ENCODE results near the gene PGPEP1. TPM values are rescaled to one million over a fixed set of nuclear protein-coding genes. Genes with fewer than 3 reads are reported as not detected.

Gene PGPEP1
- total RNA-seq, 5 donors from 2014 or later (not counting 1 experiment from before 2014, with no cell fraction given): 35.7 to 52.6 (median 45.1) TPM

- Histone ChIP-seq H3K36me3 (ENCODE audit: control insufficient read depth in 2 of 2, extremely low read depth in 1 of 2, insufficient read depth in 1 of 2, low read length in 1 of 2) (peaks cover 9 to 55% of the 10 kb centered on the region in 2 donors), H3K27ac (ENCODE audit: low read length) (no peak overlapping the region), H3K4me1 (ENCODE audit: control insufficient read depth in 1 of 2, extremely low read depth in 1 of 2, insufficient read depth in 2 of 2, low read length in 2 of 2) (peaks cover 15 to 60% of the 10 kb centered on the region in 2 experiments), H3K4me3 (ENCODE audit: control insufficient read depth in 1 of 2, extremely low read depth in 1 of 2, low read length in 1 of 2) (no peak overlapping the region), H3K27me3 (replicated peaks in 1 of 2; ENCODE audit: control insufficient read depth in 2 of 2, extremely low read depth in 1 of 2, insufficient read depth in 2 of 2, low read length in 1 of 2) (no peaks in the 10 kb centered on the region), H3K9me3 (no peaks in the 10 kb centered on the region)
- DNase-seq (no peak), ATAC-seq (replicated peaks in 1 of 4) (no peak)
- 91% methylated on average over 17 of the region's 23 CpGs for WGBS (ENCODE audit: insufficient coverage)
- POLR2A ChIA-PET: no interaction called here
- Mint-ChIP-seq H3K9me3 (no peaks in the 10 kb centered on the region), H3K4me3 (no peak overlapping the region), H3K27ac (peak overlapping the region; percentile 39 to 46), H3K36me3 (peaks cover 9% of the 10 kb centered on the region), H3K4me1 (peaks cover 22 to 38% (median 26%) of the 10 kb centered on the region in 3 donors), H3K27me3 (no peaks in the 10 kb centered on the region)
- CTCF ChIA-PET: no interaction called here
Measured at GRCh38 chr19:18310118-18310909, 30.1 kb upstream of the PGPEP1 start.

GRCh38 chr19:18310966-18311365 lies 29.4 kb upstream of the PGPEP1 start:
- Mint-ChIP-seq H3K27ac (peak overlapping the region; percentile 39 to 46), H3K4me1 (peaks cover 20 to 37% (median 23%) of the 10 kb centered on the region in 3 donors), H3K36me3 (peaks cover 12% of the 10 kb centered on the region), H3K4me3 (no peak overlapping the region), H3K27me3 (no peaks in the 10 kb centered on the region), H3K9me3 (no peaks in the 10 kb centered on the region)
- WGBS (ENCODE audit: insufficient coverage): 78% methylated on average over 8 of the region's 13 CpGs
- no peak for ATAC-seq (replicated peaks in 1 of 4)
- DNase-seq: no peak
- CTCF ChIA-PET: no interaction called here
- peaks cover 12 to 58% of the 10 kb centered on the region in 2 donors for H3K36me3 ChIP-seq (ENCODE audit: control insufficient read depth in 2 of 2, extremely low read depth in 1 of 2, insufficient read depth in 1 of 2, low read length in 1 of 2)
- POLR2A ChIA-PET: no interaction called here
- H3K9me3 ChIP-seq: no peaks in the 10 kb centered on the region
- H3K27ac ChIP-seq (ENCODE audit: low read length): no peak overlapping the region
- H3K27me3 ChIP-seq (replicated peaks in 1 of 2; ENCODE audit: control insufficient read depth in 2 of 2, extremely low read depth in 1 of 2, insufficient read depth in 2 of 2, low read length in 1 of 2): no peaks in the 10 kb centered on the region
- H3K4me1 ChIP-seq (ENCODE audit: control insufficient read depth in 1 of 2, extremely low read depth in 1 of 2, insufficient read depth in 2 of 2, low read length in 2 of 2): peaks cover 9 to 54% of the 10 kb centered on the region in 2 experiments
- H3K4me3 ChIP-seq (ENCODE audit: control insufficient read depth in 1 of 2, extremely low read depth in 1 of 2, low read length in 1 of 2): no peak overlapping the region

GRCh38 chr19:18311502-18312091 lies 28.8 kb upstream of the PGPEP1 start:
- Mint-ChIP-seq H3K4me3 (no peak overlapping the region), H3K9me3 (no peaks in the 10 kb centered on the region), H3K4me1 (peaks cover 15 to 34% (median 16%) of the 10 kb centered on the region in 3 donors), H3K27me3 (no peaks in the 10 kb centered on the region), H3K27ac (no peak overlapping the region), H3K36me3 (peaks cover 12% of the 10 kb centered on the region)
- Histone ChIP-seq H3K4me3 (ENCODE audit: control insufficient read depth in 1 of 2, extremely low read depth in 1 of 2, low read length in 1 of 2) (no peak overlapping the region), H3K36me3 (ENCODE audit: control insufficient read depth in 2 of 2, extremely low read depth in 1 of 2, insufficient read depth in 1 of 2, low read length in 1 of 2) (peaks cover 12 to 52% of the 10 kb centered on the region in 2 donors), H3K4me1 (ENCODE audit: control insufficient read depth in 1 of 2, extremely low read depth in 1 of 2, insufficient read depth in 2 of 2, low read length in 2 of 2) (peaks cover 3 to 50% of the 10 kb centered on the region in 2 experiments), H3K27ac (ENCODE audit: low read length) (no peak overlapping the region), H3K27me3 (replicated peaks in 1 of 2; ENCODE audit: control insufficient read depth in 2 of 2, extremely low read depth in 1 of 2, insufficient read depth in 2 of 2, low read length in 1 of 2) (no peaks in the 10 kb centered on the region), H3K9me3 (no peaks in the 10 kb centered on the region)
- no peak for ATAC-seq (replicated peaks in 1 of 4)
- ChIA-PET CTCF (no interaction called here), POLR2A (no interaction called here)
- DNase-seq: no peak
- 90% methylated on average over 11 of the region's 22 CpGs for WGBS (ENCODE audit: insufficient coverage)

GRCh38 chr19:18312092-18312534 lies 28.3 kb upstream of the PGPEP1 start:
- peaks cover 12 to 51% of the 10 kb centered on the region in 2 donors for H3K36me3 ChIP-seq (ENCODE audit: control insufficient read depth in 2 of 2, extremely low read depth in 1 of 2, insufficient read depth in 1 of 2, low read length in 1 of 2)
- WGBS (ENCODE audit: insufficient coverage): over 99% methylated on average over 9 of the region's 11 CpGs
- no peaks in the 10 kb centered on the region for H3K27me3 ChIP-seq (replicated peaks in 1 of 2; ENCODE audit: control insufficient read depth in 2 of 2, extremely low read depth in 1 of 2, insufficient read depth in 2 of 2, low read length in 1 of 2)
- H3K27ac ChIP-seq (ENCODE audit: low read length): no peak overlapping the region
- H3K9me3 Mint-ChIP-seq: no peaks in the 10 kb centered on the region
- no peaks in the 10 kb centered on the region for H3K9me3 ChIP-seq
- ChIA-PET POLR2A (no interaction called here), CTCF (no interaction called here)
- H3K4me1 Mint-ChIP-seq: peaks cover 11 to 29% (median 11%) of the 10 kb centered on the region in 3 donors
- no peak for DNase-seq
- H3K4me3 Mint-ChIP-seq: no peak overlapping the region
- H3K36me3 Mint-ChIP-seq: peaks cover 10% of the 10 kb centered on the region
- H3K4me1 ChIP-seq (ENCODE audit: control insufficient read depth in 1 of 2, extremely low read depth in 1 of 2, insufficient read depth in 2 of 2, low read length in 2 of 2): peaks cover 2 to 50% of the 10 kb centered on the region in 2 experiments
- ATAC-seq (replicated peaks in 1 of 4): no peak
- H3K27me3 Mint-ChIP-seq: no peaks in the 10 kb centered on the region
- no peak overlapping the region for H3K27ac Mint-ChIP-seq
- no peak overlapping the region for H3K4me3 ChIP-seq (ENCODE audit: control insufficient read depth in 1 of 2, extremely low read depth in 1 of 2, low read length in 1 of 2)

- WGBS (ENCODE audit: insufficient coverage): no CpG with 5 or more reads among the region's 3 CpGs
- no peak overlapping the region for H3K27ac ChIP-seq (ENCODE audit: low read length)
- no peaks in the 10 kb centered on the region for H3K27me3 Mint-ChIP-seq
- H3K4me1 ChIP-seq (ENCODE audit: control insufficient read depth in 1 of 2, extremely low read depth in 1 of 2, insufficient read depth in 2 of 2, low read length in 2 of 2): peaks cover 6 to 50% of the 10 kb centered on the region in 2 experiments
- H3K27ac Mint-ChIP-seq: no peak overlapping the region
- no peak overlapping the region for H3K4me3 ChIP-seq (ENCODE audit: control insufficient read depth in 1 of 2, extremely low read depth in 1 of 2, low read length in 1 of 2)
- no peak for DNase-seq
- ChIA-PET POLR2A (interaction anchor here in 1 of 2 donors (0.6 kb wide), 1 partner anchor 220 kb away, joined by 3 read pairs; no protein-coding TSS in a partner anchor), CTCF (no interaction called here)
- no peaks in the 10 kb centered on the region for H3K9me3 Mint-ChIP-seq
- no peaks in the 10 kb centered on the region for H3K9me3 ChIP-seq
- peaks cover 12 to 40% of the 10 kb centered on the region in 2 donors for H3K36me3 ChIP-seq (ENCODE audit: control insufficient read depth in 2 of 2, extremely low read depth in 1 of 2, insufficient read depth in 1 of 2, low read length in 1 of 2)
- peaks cover 9% of the 10 kb centered on the region for H3K36me3 Mint-ChIP-seq
- no peak overlapping the region for H3K4me3 Mint-ChIP-seq
- ATAC-seq (replicated peaks in 1 of 4): no peak
- H3K27me3 ChIP-seq (replicated peaks in 1 of 2; ENCODE audit: control insufficient read depth in 2 of 2, extremely low read depth in 1 of 2, insufficient read depth in 2 of 2, low read length in 1 of 2): no peaks in the 10 kb centered on the region
- peaks cover 15 to 32% (median 18%) of the 10 kb centered on the region in 3 donors for H3K4me1 Mint-ChIP-seq
Measured at GRCh38 chr19:18313398-18313797, 27.0 kb upstream of the PGPEP1 start.

GRCh38 chr19:18317961-18318800 lies 22.2 kb upstream of the PGPEP1 start:
- peak overlapping the region; percentile 15 to 52 for H3K4me3 ChIP-seq (ENCODE audit: control insufficient read depth in 1 of 2, extremely low read depth in 1 of 2, low read length in 1 of 2)
- H3K27ac ChIP-seq (ENCODE audit: low read length): peak overlapping the region; percentile 91
- Mint-ChIP-seq H3K36me3 (peaks cover 6% of the 10 kb centered on the region), H3K4me3 (peak overlapping the region; percentile 62 to 86 (median 64)), H3K9me3 (no peaks in the 10 kb centered on the region), H3K27me3 (no peaks in the 10 kb centered on the region), H3K27ac (peak overlapping the region; percentile 95), H3K4me1 (peaks cover 55 to 60% (median 57%) of the 10 kb centered on the region in 3 donors)
- peaks cover 28 to 65% of the 10 kb centered on the region in 2 experiments for H3K4me1 ChIP-seq (ENCODE audit: control insufficient read depth in 1 of 2, extremely low read depth in 1 of 2, insufficient read depth in 2 of 2, low read length in 2 of 2)
- WGBS (ENCODE audit: insufficient coverage): 21% methylated on average over 13 of the region's 18 CpGs
- H3K27me3 ChIP-seq (replicated peaks in 1 of 2; ENCODE audit: control insufficient read depth in 2 of 2, extremely low read depth in 1 of 2, insufficient read depth in 2 of 2, low read length in 1 of 2): no peaks in the 10 kb centered on the region
- H3K36me3 ChIP-seq (ENCODE audit: control insufficient read depth in 2 of 2, extremely low read depth in 1 of 2, insufficient read depth in 1 of 2, low read length in 1 of 2): peaks cover 4 to 23% of the 10 kb centered on the region in 2 donors
- ATAC-seq (replicated peaks in 1 of 4): peak; percentile 44 to 67 (median 53)
- POLR2A ChIA-PET: interaction anchor here (0.6 to 1.6 kb wide), 4 partner anchors 26 to 39 kb away, joined by 3 to 13 read pairs (median 6); partner anchors contain the start of gene JUND (in 2 of the 2)
- no peaks in the 10 kb centered on the region for H3K9me3 ChIP-seq
- DNase-seq: peak in 24 of 35 experiments; percentile 22 to 66 (median 46)
- CTCF ChIA-PET: no interaction called here
